HG03432 (cell line): ENCODE measurements around the gene CXCL14.

Experiments
- ATAC-seq: cut with Tn5 transposase; IDR thresholded peaks from one replicate; pipeline ENCODE4 v1.9.1; 2021; ENCODE audit warnings: mild to moderate bottlenecking, moderate library complexity; ENCODE audit not compliant: unreplicated experiment

CXCL14 gene

GRCh38 chr5:135578685-135579341, at the start of gene CXCL14:
Gene CXCL14, minus strand, starts transcription at chr5:135578991. Its CDS starts 213 bp downstream, at chr5:135578778.
- ATAC-seq: no peak

GRCh38 chr5:135626636-135627035, 47.8 kb upstream of the CXCL14 start:
- ATAC-seq: no peak

- ATAC-seq: no peak
Observed at GRCh38 chr5:135625961-135626360, 47.2 kb upstream of the CXCL14 start.

GRCh38 chr5:135625486-135625885, 46.7 kb upstream of the CXCL14 start:
- ATAC-seq: no peak

- ATAC-seq: no peak
Observed at GRCh38 chr5:135625061-135625460, 46.3 kb upstream of the CXCL14 start.

- no peak for ATAC-seq
Observed at GRCh38 chr5:135623186-135623715, 44.5 kb upstream of the CXCL14 start.

GRCh38 chr5:135615581-135616260, 36.9 kb upstream of the CXCL14 start:
- no peak for ATAC-seq

GRCh38 chr5:135615171-135615570, 36.4 kb upstream of the CXCL14 start:
- ATAC-seq: no peak

- ATAC-seq: no peak
Observed at GRCh38 chr5:135609981-135610380, 31.2 kb upstream of the CXCL14 start.

- ATAC-seq: no peak
Observed at GRCh38 chr5:135608761-135609443, 30.1 kb upstream of the CXCL14 start.

GRCh38 chr5:135608361-135608760, 29.6 kb upstream of the CXCL14 start:
- no peak for ATAC-seq

- ATAC-seq: no peak
Observed at GRCh38 chr5:135606431-135606830, 27.6 kb upstream of the CXCL14 start.

- no peak for ATAC-seq
Observed at GRCh38 chr5:135605221-135605620, 26.4 kb upstream of the CXCL14 start.

- ATAC-seq: no peak
Observed at GRCh38 chr5:135604056-135604455, 25.3 kb upstream of the CXCL14 start.

GRCh38 chr5:135602882-135603721, 24.3 kb upstream of the CXCL14 start:
- no peak for ATAC-seq

- ATAC-seq: no peak
Observed at GRCh38 chr5:135601466-135601865, 22.7 kb upstream of the CXCL14 start.

- no peak for ATAC-seq
Observed at GRCh38 chr5:135600971-135601381, 22.2 kb upstream of the CXCL14 start.

GRCh38 chr5:135600152-135600570, 21.4 kb upstream of the CXCL14 start:
- no peak for ATAC-seq

- no peak for ATAC-seq
Observed at GRCh38 chr5:135599421-135600151, 20.8 kb upstream of the CXCL14 start.
